Mucosa of descending colon (tissue), 3 donors: Measurements from ENCODE around the gene DCDC2B. TPM values are rescaled to one million over a fixed set of nuclear protein-coding genes. Genes with fewer than 3 reads are reported as not detected.
A peak's percentile ranks its signal among the peaks of the same experiment; 100 is the strongest.

ENCODE experiments used
- ATAC-seq: fragments of 200-7000 bp; cut with Tn5 transposase; one replicate; pipeline ENCODE4 v1.9.1; 2020; ENCODE audit warnings: mild to moderate bottlenecking, moderate library complexity
- DNase-seq, 3 donors: peaks; one replicate each; pipeline ENCODE4 v3.0.0-alpha.2; 2020
- H3K36me3 ChIP-seq: fragments of 200-600 bp; one replicate; pipeline ENCODE4 v1.8.0; 2021; ENCODE audit warnings: low read depth, mild to moderate bottlenecking
- H3K4me1 ChIP-seq: fragments of 200-600 bp; one replicate; pipeline ENCODE4 v1.8.0; 2021; ENCODE audit warnings: low read depth, mild to moderate bottlenecking
- H3K4me3 ChIP-seq: fragments of 200-600 bp; one replicate; pipeline ENCODE4 v1.8.0; 2021; ENCODE audit warnings: mild to moderate bottlenecking
- H3K9me3 ChIP-seq: fragments of 200-600 bp; one replicate; pipeline ENCODE4 v1.8.0; 2021; ENCODE audit warnings: mild to moderate bottlenecking
- intact Hi-C, 2 donors: fragments of 100-400 bp; cut with DNase I in 1 of 2; cut with micrococcal nuclease in 1 of 2; formaldehyde crosslinking; loops; one replicate each; pipeline versions ENCODE4 v1.11.0 to v1.11.1; 2022; cut with DNase I, micrococcal nuclease
- total RNA-seq, 3 donors: library from RNA; stranded (reverse); fragmentation: NEBNext Ultra II Directional in 2 of 3; extraction: Animal tissue kit (Norgen Biotek cat#: 25700) in 2 of 3; gene quantifications; one replicate each; pipeline versions ENCODE4 v1.2.1 to v1.2.4, GENCODE V29; 2021 to 2023
- TF ChIP-seq, protein P1 (sequence below): fragments of 200-600 bp; IDR thresholded peaks from one replicate; pipeline ENCODE4 v1.8.0; 2022; ENCODE audit warnings: antibody characterized with exemption, mild to moderate bottlenecking
- donor health status: DM: no; HTN: no; CAD: no; lungs with moderate emphysema.
- donor health status: DM: no; HTN: no; CAD: no.
- donor health status: DM: no; HTN: yes; CAD: no.

Gene DCDC2B
- total RNA-seq, 3 donors from 2014 or later, result not detected

DNA sequence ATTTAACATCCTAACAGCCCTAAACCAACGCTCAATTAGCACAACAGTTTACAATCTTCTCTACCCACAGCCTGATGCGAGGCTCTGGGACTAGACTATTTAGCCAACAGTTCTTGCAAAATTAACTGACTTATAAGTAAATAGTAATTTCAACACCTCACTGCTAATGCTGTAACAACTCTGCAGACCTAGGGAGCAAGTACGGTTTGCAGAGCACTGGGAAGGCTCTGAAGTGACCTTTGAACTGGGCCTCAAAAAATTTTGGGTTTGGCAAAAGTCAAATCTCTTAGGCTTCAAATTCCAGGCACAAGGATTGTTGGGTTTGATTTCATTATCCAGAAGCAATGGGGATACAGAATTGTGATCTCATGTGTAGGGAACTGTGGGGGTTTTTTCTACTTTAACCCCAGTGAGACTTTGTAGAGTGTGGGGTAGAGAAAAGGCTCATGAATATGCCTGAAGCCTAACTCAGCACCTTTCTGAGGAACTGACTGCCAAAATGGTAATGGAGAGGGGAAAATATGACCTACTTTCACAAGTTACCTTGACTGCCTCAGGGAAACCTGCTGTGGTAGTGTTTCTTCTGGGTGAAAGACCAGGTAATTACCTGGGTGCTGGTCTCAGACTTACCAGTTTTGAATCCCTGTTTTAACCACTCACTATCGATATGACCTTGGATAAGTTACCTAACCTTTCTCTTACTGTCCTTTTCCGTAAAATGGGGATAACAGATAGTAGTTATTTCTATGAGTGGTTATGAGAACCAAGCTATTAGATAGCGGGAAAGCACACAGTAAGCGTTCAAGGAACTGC, 30.3 kb upstream of the DCDC2B start:
- DNase-seq (no peak), ATAC-seq (no peak)
- intact Hi-C loops, result no loop called here
- TF ChIP-seq, protein P1, sequence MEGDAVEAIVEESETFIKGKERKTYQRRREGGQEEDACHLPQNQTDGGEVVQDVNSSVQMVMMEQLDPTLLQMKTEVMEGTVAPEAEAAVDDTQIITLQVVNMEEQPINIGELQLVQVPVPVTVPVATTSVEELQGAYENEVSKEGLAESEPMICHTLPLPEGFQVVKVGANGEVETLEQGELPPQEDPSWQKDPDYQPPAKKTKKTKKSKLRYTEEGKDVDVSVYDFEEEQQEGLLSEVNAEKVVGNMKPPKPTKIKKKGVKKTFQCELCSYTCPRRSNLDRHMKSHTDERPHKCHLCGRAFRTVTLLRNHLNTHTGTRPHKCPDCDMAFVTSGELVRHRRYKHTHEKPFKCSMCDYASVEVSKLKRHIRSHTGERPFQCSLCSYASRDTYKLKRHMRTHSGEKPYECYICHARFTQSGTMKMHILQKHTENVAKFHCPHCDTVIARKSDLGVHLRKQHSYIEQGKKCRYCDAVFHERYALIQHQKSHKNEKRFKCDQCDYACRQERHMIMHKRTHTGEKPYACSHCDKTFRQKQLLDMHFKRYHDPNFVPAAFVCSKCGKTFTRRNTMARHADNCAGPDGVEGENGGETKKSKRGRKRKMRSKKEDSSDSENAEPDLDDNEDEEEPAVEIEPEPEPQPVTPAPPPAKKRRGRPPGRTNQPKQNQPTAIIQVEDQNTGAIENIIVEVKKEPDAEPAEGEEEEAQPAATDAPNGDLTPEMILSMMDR, result no peak
- Histone ChIP-seq H3K4me1 (peaks cover 26% of the 10 kb centered on the region), H3K9me3 (no peaks in the 10 kb centered on the region), H3K36me3 (no peaks in the 10 kb centered on the region), H3K4me3 (no peak overlapping the region)

GRCh38 chr1:32179193-32179442, 29.8 kb upstream of the DCDC2B start:
- no peaks in the 10 kb centered on the region for H3K9me3 ChIP-seq
- H3K4me1 ChIP-seq, result peaks cover 26% of the 10 kb centered on the region
- no peak for DNase-seq
- H3K36me3 ChIP-seq, result no peaks in the 10 kb centered on the region
- H3K4me3 ChIP-seq, result no peak overlapping the region
- peak; percentile 24 for ATAC-seq
- intact Hi-C loops, result no loop called here
- TF ChIP-seq, protein P1, result no peak

DNA sequence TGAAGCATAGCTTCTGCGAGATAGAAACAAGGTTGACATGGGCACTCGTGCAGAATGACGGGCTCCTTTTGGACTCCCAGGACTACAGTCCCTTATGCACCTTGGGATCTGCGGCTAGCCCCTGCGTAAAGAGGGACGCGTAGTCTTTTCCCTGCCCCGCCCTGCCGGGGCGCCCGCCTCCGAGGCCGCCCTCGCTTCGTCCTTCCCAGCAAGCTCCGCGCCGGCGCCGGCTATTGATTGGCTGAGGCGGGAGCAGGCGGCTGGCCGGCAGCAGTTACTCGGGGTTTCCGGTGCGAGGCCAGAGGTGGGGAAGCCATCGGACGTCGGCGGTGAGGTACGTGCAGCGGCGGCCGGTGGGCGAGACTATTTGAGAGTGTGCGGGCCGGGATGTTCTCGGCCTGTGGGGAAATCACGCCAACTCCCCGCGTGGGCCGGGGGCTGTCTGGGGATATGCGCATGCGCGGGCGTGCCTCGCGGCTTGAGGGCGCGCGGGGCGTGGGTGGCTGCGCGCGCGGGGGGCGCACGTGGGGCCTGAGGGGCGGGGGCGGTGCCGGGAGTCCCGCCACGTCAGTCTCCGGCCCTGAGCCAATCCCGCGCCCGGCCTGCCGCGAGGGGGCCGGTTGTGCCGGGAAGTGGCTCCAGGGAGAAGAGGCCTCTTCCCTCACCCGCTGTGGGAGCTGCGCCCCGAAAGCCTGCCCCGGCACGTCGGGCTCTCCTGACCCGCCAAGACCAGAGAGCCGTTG, 29.3 kb upstream of the DCDC2B start, which contains the start of gene TXLNA:
Gene TXLNA, plus strand, starts transcription at position 233 of the 743 bp plus-strand sequence. CDS start 671 bp downstream, outside the sequence.
- DNase-seq (peak; percentile 95 to 97 (median 97)), ATAC-seq (peak; percentile 96)
- intact Hi-C loops, result no loop called here
- Histone ChIP-seq H3K9me3 (no peaks in the 10 kb centered on the region), H3K4me1 (peaks cover 26% of the 10 kb centered on the region), H3K36me3 (no peaks in the 10 kb centered on the region), H3K4me3 (peak within 1 kb of the TSS; percentile 48)
- TF ChIP-seq, protein P1, result no peak

GRCh38 chr1:32180186-32181060, 28.5 kb upstream of the DCDC2B start:
- DNase-seq, result peak; percentile 43 to 79 (median 68)
- peak; percentile 59 for ATAC-seq
- Histone ChIP-seq H3K36me3 (no peaks in the 10 kb centered on the region), H3K9me3 (no peaks in the 10 kb centered on the region), H3K4me3 (peak overlapping the region; percentile 48), H3K4me1 (peaks cover 26% of the 10 kb centered on the region)
- intact Hi-C loops, result no loop called here
- TF ChIP-seq, protein P1, result no peak

DNA sequence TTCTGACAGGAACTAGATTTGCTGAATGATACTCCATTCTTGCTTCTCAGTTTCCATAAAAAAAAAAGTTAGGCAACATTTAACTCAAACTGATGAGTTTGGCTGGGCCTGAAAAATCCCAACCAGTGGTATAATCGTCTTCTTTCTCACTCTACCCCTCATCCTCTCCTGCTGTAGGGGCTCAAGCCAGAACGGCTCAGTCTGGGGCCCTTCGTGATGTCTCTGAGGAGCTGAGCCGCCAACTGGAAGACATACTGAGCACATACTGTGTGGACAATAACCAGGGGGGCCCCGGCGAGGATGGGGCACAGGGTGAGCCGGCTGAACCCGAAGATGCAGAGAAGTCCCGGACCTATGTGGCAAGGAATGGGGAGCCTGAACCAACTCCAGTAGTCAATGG, 27.8 kb upstream of the DCDC2B start:
- TF ChIP-seq, protein P1, result no peak
- Histone ChIP-seq H3K9me3 (no peaks in the 10 kb centered on the region), H3K4me3 (no peak overlapping the region), H3K4me1 (peaks cover 26% of the 10 kb centered on the region), H3K36me3 (no peaks in the 10 kb centered on the region)
- DNase-seq (no peak), ATAC-seq (no peak)
- intact Hi-C loops, result no loop called here
